ENCODE results near the gene PTTG1IP.

Gene PTTG1IP

GRCh38 chr21:44867464-44867863 lies 6.0 kb downstream of the PTTG1IP start:
- in situ Hi-C loops (cut with HindIII; ENCODE audit: low sequenced_read_pairs) = no loop called here
- TF ChIP-seq CTCF (IDR thresholded peaks at IDR 0.05; ENCODE audit: low read depth, low read length) = no peak
- no peak for DNase-seq (ENCODE audit: low read depth, low spot score)
- H3K4me3 ChIP-seq (ENCODE audit: low read depth, low read length) = no peak overlapping the region

DNA sequence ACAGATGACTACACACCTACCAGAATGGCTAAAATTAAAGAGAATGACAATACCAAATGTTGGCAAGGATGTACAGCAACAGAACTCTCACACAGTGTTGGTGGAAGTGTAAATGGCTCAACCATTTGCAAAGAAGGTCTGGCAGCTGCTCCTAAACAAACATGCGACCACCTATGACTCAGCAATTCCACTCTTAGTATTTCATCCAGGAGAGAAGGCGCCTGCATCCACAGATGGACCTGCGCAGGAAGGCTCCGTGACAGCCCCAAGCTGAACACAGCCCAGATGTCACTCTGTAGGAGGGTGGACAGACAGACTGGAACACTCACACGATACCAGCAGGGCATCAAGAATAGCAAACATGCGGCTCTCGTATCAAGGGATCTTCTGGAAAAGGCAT lies 6.7 kb downstream of the PTTG1IP start:
- TF ChIP-seq CTCF (IDR thresholded peaks at IDR 0.05; ENCODE audit: low read depth, low read length) = no peak
- peak; percentile 84 for DNase-seq (ENCODE audit: low read depth, low spot score)
- H3K4me3 ChIP-seq (ENCODE audit: low read depth, low read length) = no peak overlapping the region
- in situ Hi-C loops (cut with HindIII; ENCODE audit: low sequenced_read_pairs) = no loop called here

DNA sequence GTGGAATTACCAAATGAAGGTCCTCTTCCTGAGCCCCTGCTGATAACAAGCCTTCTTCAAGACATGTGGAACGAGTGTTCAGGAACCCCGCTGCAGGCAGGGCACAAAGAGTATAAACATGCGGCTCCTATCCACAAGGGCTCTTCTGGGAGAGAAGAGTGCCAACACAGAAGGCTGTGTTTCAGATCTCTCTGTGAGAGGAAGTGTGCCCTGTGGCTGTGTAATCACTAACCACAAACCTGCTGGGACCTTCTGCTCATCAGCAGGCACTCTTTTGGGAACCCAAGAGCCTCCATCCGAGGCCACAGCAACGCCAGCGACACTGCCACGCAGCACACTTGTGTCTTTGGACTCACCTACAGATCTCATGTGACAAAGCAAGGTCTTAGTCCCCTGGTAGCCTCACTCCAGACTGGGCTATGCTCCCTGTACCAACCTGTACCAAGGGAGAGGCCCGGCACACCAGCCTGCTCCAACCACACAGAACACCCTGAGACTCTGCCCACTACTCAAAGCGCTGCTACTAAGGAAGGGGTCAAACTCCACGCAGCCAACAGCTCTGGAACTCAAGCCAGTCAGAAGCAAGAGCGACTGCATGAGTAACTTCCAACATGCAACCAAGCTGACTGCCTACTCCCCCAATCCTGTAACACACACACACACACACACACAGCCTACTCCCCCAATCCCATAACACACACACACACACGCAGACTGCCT lies 7.8 kb downstream of the PTTG1IP start:
- H3K4me3 ChIP-seq (ENCODE audit: low read depth, low read length) = no peak overlapping the region
- peak; percentile 7 for DNase-seq (ENCODE audit: low read depth, low spot score)
- in situ Hi-C loops (cut with HindIII; ENCODE audit: low sequenced_read_pairs) = no loop called here
- TF ChIP-seq CTCF (IDR thresholded peaks at IDR 0.05; ENCODE audit: low read depth, low read length) = no peak

- in situ Hi-C loops (cut with HindIII; ENCODE audit: low sequenced_read_pairs) = no loop called here
- H3K4me3 ChIP-seq (ENCODE audit: low read depth, low read length) = no peak overlapping the region
- no peak for TF ChIP-seq CTCF (IDR thresholded peaks at IDR 0.05; ENCODE audit: low read depth, low read length)
- DNase-seq (ENCODE audit: low read depth, low spot score) = no peak
Observed at GRCh38 chr21:44862869-44863685, 10.4 kb downstream of the PTTG1IP start.

GRCh38 chr21:44858791-44859190 lies 14.7 kb downstream of the PTTG1IP start:
- no peak overlapping the region for H3K4me3 ChIP-seq (ENCODE audit: low read depth, low read length)
- no peak for TF ChIP-seq CTCF (IDR thresholded peaks at IDR 0.05; ENCODE audit: low read depth, low read length)
- in situ Hi-C loops (cut with HindIII; ENCODE audit: low sequenced_read_pairs) = no loop called here
- no peak for DNase-seq (ENCODE audit: low read depth, low spot score)

DNA sequence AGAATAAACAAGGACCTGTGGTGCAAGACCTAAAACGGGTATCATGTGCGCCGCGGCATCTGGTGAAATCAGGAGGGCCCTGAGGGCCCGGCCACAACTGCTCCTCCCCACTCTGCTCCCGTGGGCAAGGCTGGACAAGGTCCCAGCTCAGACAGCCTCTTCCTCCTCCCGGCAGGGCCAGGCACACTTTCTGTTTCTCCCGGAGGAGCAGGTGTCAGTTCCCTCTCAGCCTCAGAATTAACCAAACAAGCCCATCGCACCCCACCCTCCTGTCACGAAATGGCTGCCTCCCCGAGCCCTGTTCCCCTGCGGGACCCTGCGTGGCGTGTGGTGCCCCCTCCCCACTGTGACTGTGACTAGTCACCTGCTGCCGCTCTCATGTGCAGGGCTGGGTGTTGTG lies 15.2 kb downstream of the PTTG1IP start:
- no peak overlapping the region for H3K4me3 ChIP-seq (ENCODE audit: low read depth, low read length)
- no peak for TF ChIP-seq CTCF (IDR thresholded peaks at IDR 0.05; ENCODE audit: low read depth, low read length)
- DNase-seq (ENCODE audit: low read depth, low spot score) = no peak
- in situ Hi-C loops (cut with HindIII; ENCODE audit: low sequenced_read_pairs) = no loop called here

Data from astrocyte of the spinal cord (primary cell).